ENCODE data around the gene RNF130. TPM values are rescaled to one million over a fixed set of nuclear protein-coding genes. Genes with fewer than 3 reads are reported as not detected.

The RNF130 gene, protein sequence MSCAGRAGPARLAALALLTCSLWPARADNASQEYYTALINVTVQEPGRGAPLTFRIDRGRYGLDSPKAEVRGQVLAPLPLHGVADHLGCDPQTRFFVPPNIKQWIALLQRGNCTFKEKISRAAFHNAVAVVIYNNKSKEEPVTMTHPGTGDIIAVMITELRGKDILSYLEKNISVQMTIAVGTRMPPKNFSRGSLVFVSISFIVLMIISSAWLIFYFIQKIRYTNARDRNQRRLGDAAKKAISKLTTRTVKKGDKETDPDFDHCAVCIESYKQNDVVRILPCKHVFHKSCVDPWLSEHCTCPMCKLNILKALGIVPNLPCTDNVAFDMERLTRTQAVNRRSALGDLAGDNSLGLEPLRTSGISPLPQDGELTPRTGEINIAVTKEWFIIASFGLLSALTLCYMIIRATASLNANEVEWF
- 10 to 100 TPM; 71.7 to 95.8 TPM for total RNA-seq
- 10 to 100 TPM; 72.2 to 82.1 TPM for polyA plus RNA-seq
- long read RNA-seq, donor 1, transcript RNF130-205 (9 exons, 2,263 nt), result major isoform, 162 of 196 reads
- long read RNA-seq, donor 1, partial matches to known transcripts, result 14 of 196 reads
- long read RNA-seq, donor 1, other reads (novel, unspliced or antisense), result 19 of 196 reads
- long read RNA-seq, donor 2, transcript RNF130-205 (9 exons, 2,263 nt), result major isoform, 97 of 118 reads
- long read RNA-seq, donor 2, partial matches to known transcripts, result 10 of 118 reads
- long read RNA-seq, donor 2, other reads (novel, unspliced or antisense), result 11 of 118 reads

GRCh38 chr5:180071531-180072255, at the start of gene RNF130:
TSS of gene RNF130 (minus strand) at chr5:180071759. CDS start at chr5:180071702, 57 bp downstream.
- peak; percentile 97 to 98 for DNase-seq

GRCh38 chr5:180120237-180121101, 48.9 kb upstream of the RNF130 start:
- no peak for ATAC-seq (ENCODE audit: low FRiP score)
- intact Hi-C loops (cut with DNase I), result no loop called here

More at GRCh38 chr5:180071531-180072255, at the start of gene RNF130:
- peak; percentile 98 for ATAC-seq (ENCODE audit: low FRiP score)
- 0 to 1% methylated on average over 37 to 113 of the region's 113 CpGs for WGBS, 2 donors
- peak within 1 kb of the TSS; percentile 77 to 91 for H3K4me3 ChIP-seq (ENCODE audit: low read length in 2 of 2)
- intact Hi-C loops (cut with DNase I), result loop anchor here in 1 of 2 donors (5.0 to 10.0 kb wide), 2 partner anchors 164 to 517 kb away; partner anchors contain the start of genes RUFY1 and TBC1D9B
- H3K4me1 ChIP-seq (ENCODE audit: control insufficient read depth in 1 of 2, insufficient read depth in 2 of 2, low read length in 2 of 2), result no peaks in the 10 kb centered on the region
- H3K36me3 ChIP-seq (ENCODE audit: control insufficient read depth in 1 of 2, insufficient read depth in 2 of 2, low read length in 1 of 2), result no peaks in the 10 kb centered on the region
- H3K27me3 ChIP-seq (ENCODE audit: control insufficient read depth in 1 of 2, insufficient read depth in 2 of 2, low read length in 1 of 2), result no peaks in the 10 kb centered on the region
- H3K27ac ChIP-seq (ENCODE audit: low read depth in 1 of 2, low read length in 2 of 2), result peak within 1 kb of the TSS; percentile 31 to 83
- H3K9me3 ChIP-seq (ENCODE audit: control insufficient read depth, low read length), result no peaks in the 10 kb centered on the region

DNA sequence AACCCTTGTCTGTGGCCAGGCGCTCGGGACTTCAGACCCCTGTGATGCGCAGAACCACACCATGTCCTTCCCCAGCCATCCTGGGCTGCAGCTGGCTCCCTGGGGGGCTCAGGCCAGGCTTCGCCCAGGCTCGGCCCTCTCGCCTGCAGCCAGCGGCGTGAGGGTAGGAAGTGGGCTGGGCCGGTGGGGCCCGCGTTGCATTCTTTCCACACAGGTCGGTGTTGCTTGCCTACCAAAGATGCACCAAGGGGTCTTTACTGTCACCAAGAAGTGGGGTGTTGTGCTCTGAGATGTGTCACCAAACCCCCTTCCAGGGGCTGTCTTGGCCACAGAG, 48.3 kb upstream of the RNF130 start:
- Histone ChIP-seq H3K4me3 (ENCODE audit: low read length in 2 of 2) (no peak overlapping the region), H3K36me3 (ENCODE audit: control insufficient read depth in 1 of 2, insufficient read depth in 2 of 2, low read length in 1 of 2) (no peaks in the 10 kb centered on the region), H3K9me3 (ENCODE audit: control insufficient read depth, low read length) (no peaks in the 10 kb centered on the region), H3K27me3 (ENCODE audit: control insufficient read depth in 1 of 2, insufficient read depth in 2 of 2, low read length in 1 of 2) (no peaks in the 10 kb centered on the region), H3K27ac (ENCODE audit: low read depth in 1 of 2, low read length in 2 of 2) (no peak overlapping the region), H3K4me1 (ENCODE audit: control insufficient read depth in 1 of 2, insufficient read depth in 2 of 2, low read length in 2 of 2) (no peaks in the 10 kb centered on the region)
- intact Hi-C loops (cut with DNase I), result no loop called here
- ATAC-seq (ENCODE audit: low FRiP score), result no peak
- 87 to 90% methylated on average over 12 of the region's 12 CpGs for WGBS, 2 donors
- DNase-seq, result peak; percentile 42 to 43

More at GRCh38 chr5:180120237-180121101, 48.9 kb upstream of the RNF130 start:
- Histone ChIP-seq H3K27me3 (ENCODE audit: control insufficient read depth in 1 of 2, insufficient read depth in 2 of 2, low read length in 1 of 2) (no peaks in the 10 kb centered on the region), H3K27ac (ENCODE audit: low read depth in 1 of 2, low read length in 2 of 2) (no peak overlapping the region), H3K9me3 (ENCODE audit: control insufficient read depth, low read length) (no peaks in the 10 kb centered on the region), H3K4me1 (ENCODE audit: control insufficient read depth in 1 of 2, insufficient read depth in 2 of 2, low read length in 2 of 2) (no peaks in the 10 kb centered on the region), H3K4me3 (ENCODE audit: low read length in 2 of 2) (no peak overlapping the region), H3K36me3 (ENCODE audit: control insufficient read depth in 1 of 2, insufficient read depth in 2 of 2, low read length in 1 of 2) (no peaks in the 10 kb centered on the region)
- peak; percentile 37 to 63 for DNase-seq
- WGBS, 2 donors, result 78 to 83% methylated on average over 28 of the region's 28 CpGs

DNA sequence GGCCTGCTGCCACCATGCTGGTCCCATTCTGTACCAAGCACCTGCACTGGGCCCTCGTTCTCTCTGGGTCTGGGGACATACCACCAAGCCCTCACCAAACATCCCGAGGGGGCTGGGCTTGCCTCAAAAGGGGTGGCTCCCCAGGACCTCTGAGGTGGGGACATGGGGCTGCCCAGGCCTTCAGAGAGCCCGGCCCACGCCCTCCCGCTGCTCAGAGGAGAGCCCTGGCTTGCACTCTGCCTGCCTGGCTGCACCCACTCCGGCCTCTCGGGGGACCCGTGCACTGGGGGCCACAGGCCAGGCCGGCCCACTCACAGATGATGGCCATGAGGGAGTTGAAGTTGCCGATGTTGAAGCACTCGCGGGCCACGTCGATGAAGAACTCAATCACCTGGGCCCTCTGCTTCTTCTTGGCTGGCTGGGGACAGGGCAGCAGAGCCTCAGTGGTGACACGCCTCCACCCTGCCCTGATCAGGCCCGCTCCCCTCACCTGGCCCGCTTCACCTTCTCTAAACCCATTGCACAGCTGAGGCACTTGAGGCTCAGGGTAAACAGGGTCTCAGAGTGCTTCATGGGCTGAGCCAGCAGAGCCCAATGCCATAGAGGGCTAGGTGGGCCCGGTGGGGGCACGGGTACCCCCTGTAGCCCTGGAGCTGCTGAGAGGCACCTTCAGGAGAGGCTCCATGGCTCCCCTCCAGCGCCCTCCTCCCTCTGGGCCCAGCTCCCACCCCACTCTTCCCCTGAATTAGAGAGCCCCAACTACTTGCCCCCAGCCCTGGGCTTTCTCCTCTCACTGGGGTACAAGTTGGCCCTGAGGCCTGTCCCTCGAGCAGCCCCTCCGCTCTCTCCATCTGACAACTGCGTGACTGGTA, 47.7 kb upstream of the RNF130 start:
- peak; percentile 35 to 63 for DNase-seq
- 92% methylated on average over 23 of the region's 23 CpGs for WGBS, 2 donors
- intact Hi-C loops (cut with DNase I), result no loop called here
- Histone ChIP-seq H3K9me3 (ENCODE audit: control insufficient read depth, low read length) (no peaks in the 10 kb centered on the region), H3K4me3 (ENCODE audit: low read length in 2 of 2) (no peak overlapping the region), H3K27me3 (ENCODE audit: control insufficient read depth in 1 of 2, insufficient read depth in 2 of 2, low read length in 1 of 2) (no peaks in the 10 kb centered on the region), H3K27ac (ENCODE audit: low read depth in 1 of 2, low read length in 2 of 2) (no peak overlapping the region), H3K36me3 (ENCODE audit: control insufficient read depth in 1 of 2, insufficient read depth in 2 of 2, low read length in 1 of 2) (no peaks in the 10 kb centered on the region), H3K4me1 (ENCODE audit: control insufficient read depth in 1 of 2, insufficient read depth in 2 of 2, low read length in 2 of 2) (no peaks in the 10 kb centered on the region)
- ATAC-seq (ENCODE audit: low FRiP score), result peak; percentile 28

- Histone ChIP-seq H3K4me1 (ENCODE audit: control insufficient read depth in 1 of 2, insufficient read depth in 2 of 2, low read length in 2 of 2) (no peaks in the 10 kb centered on the region), H3K27ac (ENCODE audit: low read depth in 1 of 2, low read length in 2 of 2) (no peak overlapping the region), H3K4me3 (ENCODE audit: low read length in 2 of 2) (no peak overlapping the region), H3K36me3 (ENCODE audit: control insufficient read depth in 1 of 2, insufficient read depth in 2 of 2, low read length in 1 of 2) (no peaks in the 10 kb centered on the region), H3K9me3 (ENCODE audit: control insufficient read depth, low read length) (no peaks in the 10 kb centered on the region), H3K27me3 (ENCODE audit: control insufficient read depth in 1 of 2, insufficient read depth in 2 of 2, low read length in 1 of 2) (no peaks in the 10 kb centered on the region)
- 89 to 96% methylated on average over 14 of the region's 14 CpGs for WGBS, 2 donors
- ATAC-seq (ENCODE audit: low FRiP score) (no peak), DNase-seq (peak in 1 of 2 donors; percentile 71)
- intact Hi-C loops (cut with DNase I), result no loop called here
Measured at GRCh38 chr5:180118391-180118791, 46.8 kb upstream of the RNF130 start.

- Histone ChIP-seq H3K27ac (ENCODE audit: low read depth in 1 of 2, low read length in 2 of 2) (no peak overlapping the region), H3K36me3 (ENCODE audit: control insufficient read depth in 1 of 2, insufficient read depth in 2 of 2, low read length in 1 of 2) (no peaks in the 10 kb centered on the region), H3K27me3 (ENCODE audit: control insufficient read depth in 1 of 2, insufficient read depth in 2 of 2, low read length in 1 of 2) (no peaks in the 10 kb centered on the region), H3K9me3 (ENCODE audit: control insufficient read depth, low read length) (no peaks in the 10 kb centered on the region), H3K4me1 (ENCODE audit: control insufficient read depth in 1 of 2, insufficient read depth in 2 of 2, low read length in 2 of 2) (no peaks in the 10 kb centered on the region), H3K4me3 (ENCODE audit: low read length in 2 of 2) (no peak overlapping the region)
- ATAC-seq (ENCODE audit: low FRiP score) (no peak), DNase-seq (peak in 1 of 2 donors; percentile 58)
- intact Hi-C loops (cut with DNase I), result no loop called here
- WGBS, 2 donors, result 89% methylated on average over 14 of the region's 14 CpGs
Measured at GRCh38 chr5:180117000-180117725, 45.6 kb upstream of the RNF130 start.
